GM21717 (cell line): Measurements from ENCODE around the gene TNIP1.

Experiments
- ATAC-seq: cut with Tn5 transposase; IDR thresholded peaks from one replicate; pipeline ENCODE4 v1.9.1; 2021; ENCODE audit warnings: mild to moderate bottlenecking, moderate library complexity; ENCODE audit not compliant: unreplicated experiment

TNIP1 gene

GRCh38 chr5:151025250-151025606 lies 55.6 kb downstream of the TNIP1 start:
- no peak for ATAC-seq

- no peak for ATAC-seq
Observed at GRCh38 chr5:151024440-151025249, 56.2 kb downstream of the TNIP1 start.

GRCh38 chr5:151023651-151024050 lies 57.2 kb downstream of the TNIP1 start:
- no peak for ATAC-seq

- no peak for ATAC-seq
Observed at GRCh38 chr5:151023047-151023615, 57.7 kb downstream of the TNIP1 start.

- no peak for ATAC-seq
Observed at GRCh38 chr5:151022511-151023018, 58.3 kb downstream of the TNIP1 start.

GRCh38 chr5:151021746-151022145 lies 59.1 kb downstream of the TNIP1 start:
- no peak for ATAC-seq

GRCh38 chr5:151020304-151021110 lies 60.3 kb downstream of the TNIP1 start, which contains the start of gene GPX3:
Gene GPX3, plus strand, starts transcription at chr5:151020591. Its CDS starts 64 bp downstream, at chr5:151020655.
- no peak for ATAC-seq

GRCh38 chr5:151019331-151019730 lies 61.5 kb downstream of the TNIP1 start:
- ATAC-seq = no peak

GRCh38 chr5:151018846-151019245 lies 62.0 kb downstream of the TNIP1 start:
- ATAC-seq = no peak

- ATAC-seq = no peak
Observed at GRCh38 chr5:151017897-151018296, 62.9 kb downstream of the TNIP1 start.

- ATAC-seq = no peak
Observed at GRCh38 chr5:151016700-151017099, 64.1 kb downstream of the TNIP1 start.

- no peak for ATAC-seq
Observed at GRCh38 chr5:151015974-151016587, 64.8 kb downstream of the TNIP1 start.

- ATAC-seq = no peak
Observed at GRCh38 chr5:151014680-151015343, 66.0 kb downstream of the TNIP1 start.

- ATAC-seq = no peak
Observed at GRCh38 chr5:151012862-151013261, 68.0 kb downstream of the TNIP1 start.

GRCh38 chr5:151008906-151009305 lies 71.9 kb downstream of the TNIP1 start:
- ATAC-seq = no peak

- no peak for ATAC-seq
Observed at GRCh38 chr5:151008210-151008491, 72.7 kb downstream of the TNIP1 start.

- no peak for ATAC-seq
Observed at GRCh38 chr5:151007430-151008209, 73.2 kb downstream of the TNIP1 start.

- no peak for ATAC-seq
Observed at GRCh38 chr5:151006704-151007334, 74.0 kb downstream of the TNIP1 start.

GRCh38 chr5:151005950-151006576 lies 74.8 kb downstream of the TNIP1 start:
- no peak for ATAC-seq
